Activated CD8-positive, alpha-beta memory T cell treated with anti-CD3 and anti-CD28 coated beads, Interleukin-2, amount 50 U/mL, for 1 hour (primary cell): Measurements from ENCODE around the gene ROBO3.

Source experiments
- DNase-seq: peaks from one replicate; pipeline ENCODE4 v3.0.0-alpha.2; 2020; ENCODE audit errors: extremely low read depth

ROBO3 gene

GRCh38 chr11:124842305-124842704, 22.9 kb upstream of the ROBO3 start:
- DNase-seq = no peak

- no peak for DNase-seq
Observed at GRCh38 chr11:124843616-124843910, 21.7 kb upstream of the ROBO3 start.

DNA sequence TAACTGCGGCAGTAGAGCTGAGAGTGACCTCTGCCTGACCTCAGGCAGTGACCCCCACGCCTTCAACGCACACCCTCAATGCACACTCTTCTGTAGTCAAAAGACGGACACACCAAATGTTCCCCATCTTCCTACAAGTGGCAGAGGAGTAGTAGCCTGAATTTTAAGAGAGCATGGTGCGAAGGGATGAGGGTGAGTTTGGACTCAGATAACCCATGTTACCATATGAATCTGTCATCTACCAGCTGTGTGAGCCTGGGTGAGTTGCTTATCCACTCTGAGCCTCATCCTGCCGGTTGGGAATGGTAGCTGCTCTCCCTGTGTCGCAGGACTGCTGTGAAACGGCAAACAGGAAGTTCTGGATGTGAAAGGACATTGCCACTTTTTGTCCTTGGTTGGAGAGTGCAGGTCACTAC, 20.6 kb upstream of the ROBO3 start:
- DNase-seq = no peak

- DNase-seq = no peak
Observed at GRCh38 chr11:124846070-124846673, 19.1 kb upstream of the ROBO3 start.

DNA sequence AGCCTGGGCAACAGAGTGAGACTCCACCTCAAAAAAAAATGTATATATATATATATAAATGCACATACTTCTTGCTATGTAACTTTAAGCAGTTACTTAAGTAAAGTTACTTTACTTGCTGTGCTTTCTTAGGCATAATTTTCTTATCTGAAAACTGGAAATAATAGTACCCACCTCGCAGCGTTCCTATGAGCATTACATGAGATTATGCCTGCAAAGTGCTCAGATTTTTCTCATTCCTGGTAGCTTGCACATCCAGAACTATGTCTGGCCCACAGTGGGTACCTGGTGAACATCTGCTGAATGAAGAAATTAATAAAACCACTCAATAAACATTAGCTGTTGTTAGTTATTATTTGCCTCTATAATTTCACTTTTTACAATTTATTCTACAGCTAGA, 6.1 kb upstream of the ROBO3 start:
- DNase-seq = no peak

DNA sequence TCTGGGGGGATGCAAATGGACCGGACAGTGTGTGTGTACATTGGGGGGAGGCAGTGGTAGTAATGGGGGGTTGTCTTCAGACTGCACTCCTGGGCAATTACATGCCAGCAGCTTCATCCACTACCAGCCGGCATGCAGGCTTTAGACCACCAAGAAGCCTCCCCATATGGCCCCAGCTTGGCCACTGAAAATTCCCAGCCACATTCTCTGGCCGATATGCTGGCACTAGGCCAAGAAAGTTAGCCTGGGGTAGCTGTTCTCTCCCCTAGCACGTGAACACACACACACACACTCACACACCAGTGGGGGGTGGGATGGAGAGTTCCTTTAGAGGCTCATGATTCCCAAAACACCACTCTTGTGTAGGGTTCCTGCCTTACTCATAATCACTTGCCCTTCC, 3.6 kb upstream of the ROBO3 start:
- DNase-seq = no peak

DNA sequence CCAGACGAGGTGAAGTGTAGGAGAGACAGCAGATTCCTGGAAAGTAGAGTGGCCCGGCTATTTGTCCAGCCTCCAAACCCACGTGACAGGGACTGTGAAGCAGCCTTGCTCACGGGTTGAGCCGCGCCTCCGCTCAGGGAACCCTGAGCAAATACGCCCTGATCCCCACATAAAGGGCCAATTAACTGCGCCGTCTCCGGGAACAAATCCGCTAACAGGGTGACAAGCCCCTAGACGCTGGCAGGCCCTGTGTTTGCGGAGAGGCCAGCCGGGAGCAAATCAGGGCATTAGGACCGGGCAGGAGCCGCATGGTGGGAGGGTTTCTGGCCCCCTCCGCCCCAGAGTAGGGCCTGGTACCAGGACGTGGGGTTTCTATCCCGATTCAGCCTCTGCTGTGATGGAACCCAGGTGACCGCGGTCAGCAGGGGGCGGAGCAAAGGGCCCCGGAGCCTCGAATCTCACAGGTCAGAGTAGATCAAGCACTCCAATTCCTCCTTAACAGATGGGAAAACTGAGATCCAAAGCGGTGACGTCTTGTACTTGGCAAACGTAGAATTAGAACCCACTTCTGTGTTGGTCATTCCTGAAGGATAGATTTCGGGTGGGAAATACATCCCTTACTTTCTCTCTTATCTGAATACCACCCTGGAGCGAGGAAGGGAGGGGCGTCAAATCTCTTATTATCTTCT, 2.0 kb upstream of the ROBO3 start:
- DNase-seq = no peak

DNA sequence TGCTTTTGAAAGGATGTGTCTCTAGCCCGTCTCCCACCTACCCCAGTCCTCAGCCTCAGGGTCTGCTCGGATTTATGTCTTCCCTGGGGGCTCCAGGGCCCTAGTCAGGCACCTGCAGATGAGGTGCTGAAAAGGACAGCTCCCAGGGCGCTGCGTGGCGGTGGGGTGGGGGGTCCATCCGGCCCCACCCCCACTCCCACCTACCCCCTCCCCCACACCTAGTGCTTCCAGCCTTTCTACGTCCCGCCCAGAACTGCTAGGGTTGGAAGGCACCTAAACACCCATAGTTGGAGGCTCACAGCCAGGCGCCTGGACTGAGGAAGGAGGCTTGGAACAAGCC, 1.4 kb upstream of the ROBO3 start:
- no peak for DNase-seq

DNA sequence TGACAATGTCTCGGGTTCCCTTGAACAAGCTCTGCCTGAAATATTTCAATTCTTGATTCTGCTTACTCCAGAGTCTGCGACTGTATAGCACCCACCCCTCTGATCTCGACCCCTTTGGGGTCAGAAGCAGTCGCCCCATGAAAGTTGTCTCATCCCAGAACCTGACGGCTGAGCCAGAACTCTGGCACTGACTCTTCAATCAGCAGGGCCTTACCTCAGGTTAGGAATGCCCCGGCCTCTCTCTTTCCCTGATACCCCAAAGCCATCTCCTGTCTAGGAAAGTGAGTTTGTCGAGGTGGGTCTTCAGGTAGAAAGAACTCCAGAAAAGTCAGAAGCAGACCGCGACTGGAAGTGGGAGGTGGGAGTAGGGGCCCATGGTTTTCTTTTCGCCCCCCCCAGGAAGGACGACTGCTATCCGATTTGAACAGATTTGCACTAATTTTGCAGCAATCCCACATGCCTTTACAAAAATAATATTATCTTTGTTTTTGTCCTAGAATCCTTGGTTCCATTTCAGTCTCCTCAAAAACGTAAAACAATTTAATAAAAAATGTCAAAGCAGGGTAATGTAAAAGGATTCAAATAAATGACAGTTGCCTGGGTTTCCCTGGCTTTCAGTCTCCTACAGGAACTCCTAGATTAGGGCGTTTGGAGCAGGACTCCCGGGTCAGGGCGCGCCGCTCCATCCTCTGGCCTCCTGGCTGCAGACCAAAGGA, 898 bp upstream of the ROBO3 start:
- DNase-seq = no peak

GRCh38 chr11:124864892-124865180, 396 bp upstream of the ROBO3 start:
- DNase-seq = no peak

- DNase-seq = no peak
Observed at GRCh38 chr11:124865902-124866851, 945 bp downstream of the ROBO3 start.

DNA sequence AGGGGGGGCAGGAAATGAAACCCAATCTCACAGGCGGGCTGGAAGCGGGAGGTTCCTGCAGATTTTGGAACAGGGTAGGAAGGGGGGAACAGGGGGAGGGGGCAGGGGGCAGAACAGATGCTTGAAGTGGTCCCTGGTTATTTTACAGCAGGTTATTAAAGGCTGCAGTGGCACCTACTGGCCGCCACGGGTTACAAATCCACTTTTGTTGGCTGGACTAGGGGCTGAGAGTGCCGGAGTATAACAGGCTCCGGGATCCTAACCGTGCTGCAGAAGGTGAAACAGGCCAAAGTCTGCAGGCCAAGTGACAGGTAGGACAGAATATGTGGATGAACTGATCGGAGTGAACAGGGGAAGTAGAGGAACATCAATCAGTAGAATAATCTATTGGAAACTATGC, 2.5 kb downstream of the ROBO3 start:
- no peak for DNase-seq

- no peak for DNase-seq
Observed at GRCh38 chr11:124868331-124869274, 3.4 kb downstream of the ROBO3 start.

- DNase-seq = no peak
Observed at GRCh38 chr11:124869331-124869730, 4.1 kb downstream of the ROBO3 start.

GRCh38 chr11:124869856-124870387, 4.7 kb downstream of the ROBO3 start:
- no peak for DNase-seq

DNA sequence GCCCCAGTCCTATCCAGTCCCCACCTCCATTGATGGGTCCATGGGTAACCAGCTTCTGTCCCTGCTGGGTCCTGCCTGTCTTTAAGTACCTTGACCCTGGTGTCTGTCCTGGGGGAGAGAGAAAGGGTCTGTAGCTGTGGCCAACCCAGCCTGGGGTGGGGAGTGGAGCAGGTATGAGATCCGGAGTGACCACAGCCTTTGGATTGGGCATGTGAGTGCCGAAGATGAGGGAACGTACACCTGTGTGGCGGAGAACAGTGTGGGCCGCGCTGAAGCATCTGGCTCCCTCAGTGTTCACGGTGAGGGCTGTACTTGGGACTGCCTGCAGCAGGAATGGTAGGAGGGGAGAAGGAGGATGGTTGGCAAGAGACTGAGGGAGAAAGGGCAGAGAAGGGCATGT, 5.2 kb downstream of the ROBO3 start:
- no peak for DNase-seq

- DNase-seq = no peak
Observed at GRCh38 chr11:124872280-124872679, 7.0 kb downstream of the ROBO3 start.

- no peak for DNase-seq
Observed at GRCh38 chr11:124872741-124873140, 7.5 kb downstream of the ROBO3 start.

DNA sequence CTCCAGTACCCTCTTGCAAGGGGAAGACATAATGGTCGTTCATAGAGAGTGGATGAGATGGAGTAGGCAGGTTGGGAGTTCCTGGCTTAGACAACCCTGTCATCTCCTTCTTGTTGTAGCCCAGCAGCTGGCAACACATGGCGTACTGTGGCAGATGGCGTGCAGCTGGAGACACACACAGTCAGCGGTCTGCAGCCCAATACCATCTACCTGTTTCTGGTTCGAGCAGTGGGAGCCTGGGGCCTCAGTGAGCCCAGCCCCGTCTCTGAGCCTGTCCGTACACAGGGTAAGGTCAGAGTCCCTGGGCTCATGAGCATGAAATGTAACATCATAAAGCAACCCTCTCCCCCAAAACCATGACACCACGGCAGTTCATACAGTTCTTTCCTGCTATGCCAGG, 8.7 kb downstream of the ROBO3 start:
- no peak for DNase-seq

DNA sequence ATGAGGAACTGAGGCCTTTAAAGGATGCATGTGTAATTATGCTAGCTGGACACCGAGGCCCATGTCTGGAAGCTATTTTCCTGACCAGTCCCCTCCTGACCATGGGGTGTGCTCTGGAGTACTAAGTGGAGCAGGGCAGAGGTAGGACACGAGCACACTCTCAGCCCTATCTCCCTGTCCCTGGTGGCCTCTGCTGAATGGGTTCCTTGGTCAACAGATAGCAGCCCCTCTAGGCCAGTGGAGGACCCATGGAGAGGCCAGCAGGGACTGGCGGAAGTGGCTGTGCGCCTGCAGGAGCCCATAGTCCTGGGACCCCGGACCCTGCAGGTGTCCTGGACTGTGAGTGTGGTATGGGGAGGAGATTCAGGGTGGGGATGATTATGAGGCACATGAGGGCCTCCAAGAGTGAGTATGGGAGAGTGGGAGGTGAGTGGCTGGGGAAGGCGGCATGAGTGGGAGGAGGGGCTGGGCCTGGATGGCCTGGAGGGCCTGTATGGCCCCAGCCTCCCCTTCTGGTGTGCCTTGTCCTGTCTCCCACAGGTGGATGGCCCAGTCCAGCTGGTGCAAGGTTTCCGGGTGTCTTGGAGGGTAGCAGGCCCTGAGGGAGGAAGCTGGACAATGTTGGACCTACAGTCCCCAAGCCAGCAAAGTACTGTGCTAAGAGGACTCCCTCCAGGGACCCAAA, 9.5 kb downstream of the ROBO3 start:
- no peak for DNase-seq

DNA sequence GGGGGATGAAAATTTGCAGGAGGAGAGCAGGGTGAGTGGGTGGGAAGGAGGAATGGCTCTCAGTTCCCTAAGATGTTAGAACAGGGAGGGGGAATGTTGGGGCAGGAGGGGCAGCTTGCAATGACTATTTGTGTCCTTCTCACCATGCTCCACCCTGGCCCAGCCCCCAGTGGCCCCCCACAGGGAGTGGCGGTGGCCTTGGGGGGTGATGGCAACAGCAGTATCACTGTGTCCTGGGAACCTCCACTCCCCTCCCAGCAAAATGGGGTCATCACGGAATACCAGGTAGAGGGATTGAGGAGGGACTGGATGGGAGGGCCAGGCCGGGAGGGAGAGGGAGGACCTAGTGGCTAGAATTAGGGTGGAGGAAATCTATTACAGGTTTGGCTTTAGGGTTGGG, 10.2 kb downstream of the ROBO3 start:
- no peak for DNase-seq
